Adrenal gland (tissue), 5 donors: ENCODE measurements around the gene SYNGR1.

ENCODE experiments used
- POLR2A ChIP-seq, 2 donors: fragments of 450-650 bp; IDR thresholded peaks; one replicate each; pipeline ENCODE4 v1.6.1; 2017; ENCODE audit warnings: antibody characterized with exemption in 2 of 2, mild to moderate bottlenecking in 2 of 2, moderate library complexity in 1 of 2
- TF ChIP-seq, protein P1 (sequence below), 6 experiments: fragments of 450-650 bp in 4 of 6; fragments of 200-600 bp in 2 of 6; sonication (generic) in 1 of 6; IDR thresholded peaks; 1 replicate in 5 of 6; 2 replicates in 1 of 6; pipeline versions ENCODE4 v1.5.1 to v1.8.0; 2016 to 2021; ENCODE audit warnings: antibody characterized with exemption in 6 of 6, mild to moderate bottlenecking in 2 of 6, moderate library complexity in 1 of 6
- donor health status: DM: no; HTN: no; CAD: no.

DNA sequence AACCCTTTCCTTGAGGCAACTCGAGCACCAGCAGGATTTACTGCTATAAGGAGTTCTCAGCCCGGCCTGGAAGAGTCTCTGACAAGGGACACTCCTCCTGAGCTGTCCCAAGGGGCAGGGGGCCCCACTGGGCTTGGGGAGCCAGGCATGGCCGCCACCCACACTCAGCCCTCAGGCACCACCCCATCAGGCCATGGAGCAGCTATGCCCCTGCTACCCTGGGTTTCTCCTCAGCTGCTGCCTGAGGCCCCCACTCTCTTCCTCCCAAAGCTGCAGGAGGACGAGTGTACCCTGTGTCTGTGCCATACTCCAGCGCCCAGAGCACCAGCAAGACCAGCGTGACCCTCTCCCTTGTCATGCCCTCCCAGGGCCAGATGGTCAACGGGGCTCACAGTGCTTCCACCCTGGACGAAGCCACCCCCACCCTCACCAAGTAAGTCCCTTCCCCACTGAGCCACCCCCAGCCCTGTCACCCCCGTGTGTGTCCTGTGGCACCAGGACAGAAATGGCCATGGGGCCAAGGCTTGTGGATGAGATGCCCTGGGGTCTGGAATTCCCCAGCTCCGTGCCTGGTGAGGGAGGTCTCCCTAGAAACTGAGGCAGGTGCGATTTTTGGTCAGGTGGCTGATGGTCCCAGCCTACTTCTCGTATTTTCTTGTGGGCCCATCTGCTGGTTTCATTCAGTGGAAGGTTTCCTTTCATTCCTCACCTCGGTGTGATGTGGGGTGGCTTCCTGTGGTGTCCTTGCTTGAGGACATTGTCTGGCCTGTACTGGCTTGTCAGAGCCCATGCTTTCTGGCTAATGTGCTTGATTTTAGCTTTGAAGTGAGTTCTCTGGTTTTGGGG lies 78.2 kb downstream of the SYNGR1 start:
- TF ChIP-seq, protein P1, sequence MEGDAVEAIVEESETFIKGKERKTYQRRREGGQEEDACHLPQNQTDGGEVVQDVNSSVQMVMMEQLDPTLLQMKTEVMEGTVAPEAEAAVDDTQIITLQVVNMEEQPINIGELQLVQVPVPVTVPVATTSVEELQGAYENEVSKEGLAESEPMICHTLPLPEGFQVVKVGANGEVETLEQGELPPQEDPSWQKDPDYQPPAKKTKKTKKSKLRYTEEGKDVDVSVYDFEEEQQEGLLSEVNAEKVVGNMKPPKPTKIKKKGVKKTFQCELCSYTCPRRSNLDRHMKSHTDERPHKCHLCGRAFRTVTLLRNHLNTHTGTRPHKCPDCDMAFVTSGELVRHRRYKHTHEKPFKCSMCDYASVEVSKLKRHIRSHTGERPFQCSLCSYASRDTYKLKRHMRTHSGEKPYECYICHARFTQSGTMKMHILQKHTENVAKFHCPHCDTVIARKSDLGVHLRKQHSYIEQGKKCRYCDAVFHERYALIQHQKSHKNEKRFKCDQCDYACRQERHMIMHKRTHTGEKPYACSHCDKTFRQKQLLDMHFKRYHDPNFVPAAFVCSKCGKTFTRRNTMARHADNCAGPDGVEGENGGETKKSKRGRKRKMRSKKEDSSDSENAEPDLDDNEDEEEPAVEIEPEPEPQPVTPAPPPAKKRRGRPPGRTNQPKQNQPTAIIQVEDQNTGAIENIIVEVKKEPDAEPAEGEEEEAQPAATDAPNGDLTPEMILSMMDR (IDR thresholded peaks at IDR 0.05), result no peak
- TF ChIP-seq POLR2A (IDR thresholded peaks at IDR 0.05), result no peak
